Karpas-422 (cell line): ENCODE measurements around the gene GOLGA8N. TPM values are rescaled to one million over a fixed set of nuclear protein-coding genes. Genes with fewer than 3 reads are reported as not detected.
"Not testable (repeated sequence)": the region's sequence is repeated elsewhere in the genome, so short reads cannot be mapped to it uniquely, and the experiment has no call there.

ENCODE experiments used
- DNase-seq: peaks from one replicate; pipeline ENCODE4 v3.0.0-alpha.2; 2015
- H2AFZ ChIP-seq: fragments of 200-600 bp; sonication (generic); 2 replicates; pipeline ENCODE4 v1.6.1; 2014; ENCODE audit warnings: antibody characterized with exemption, low read length, mixed read lengths
- H3K27ac ChIP-seq: fragments of 200-600 bp; sonication (generic); 2 replicates; pipeline ENCODE4 v1.5.1; 2014; ENCODE audit warnings: mild to moderate bottlenecking, low read length, moderate library complexity
- H3K27me3 ChIP-seq: fragments of 200-600 bp; sonication (generic); 2 replicates; pipeline ENCODE4 v1.6.1; 2014; ENCODE audit warnings: low read length, mixed read lengths
- H3K36me3 ChIP-seq: fragments of 200-600 bp; sonication (generic); 2 replicates; pipeline ENCODE4 v1.6.1; 2014; ENCODE audit warnings: low read length, mixed read lengths; ENCODE audit not compliant: insufficient read depth
- H3K4me1 ChIP-seq: fragments of 200-600 bp; sonication (generic); 2 replicates; pipeline ENCODE4 v1.6.1; 2014; ENCODE audit warnings: mild to moderate bottlenecking, low read length, mixed read lengths
- H3K4me2 ChIP-seq: fragments of 200-600 bp; sonication (generic); 2 replicates; pipeline ENCODE4 v1.6.1; 2014; ENCODE audit warnings: low read length, low read depth, mild to moderate bottlenecking; ENCODE audit not compliant: poor library complexity, severe bottlenecking
- H3K4me3 ChIP-seq: fragments of 200-600 bp; sonication (generic); 2 replicates; pipeline ENCODE4 v1.5.1; 2014; ENCODE audit warnings: mild to moderate bottlenecking, antibody characterized with exemption, low read length, mixed read lengths
- H3K79me2 ChIP-seq: fragments of 200-600 bp; sonication (generic); 2 replicates; pipeline ENCODE4 v1.6.1; 2014; ENCODE audit warnings: mild to moderate bottlenecking, low read length, mixed read lengths
- H3K9ac ChIP-seq: fragments of 200-600 bp; sonication (generic); 2 replicates; pipeline ENCODE4 v1.6.0; 2014; ENCODE audit warnings: low read length
- H3K9me2 ChIP-seq: fragments of 200-600 bp; sonication (generic), shearing (Covaris generic); replicated peaks from 2 replicates; pipeline ENCODE4 v1.6.0; 2014; ENCODE audit warnings: mild to moderate bottlenecking, low read length, moderate library complexity; ENCODE audit not compliant: insufficient read depth
- H3K9me3 ChIP-seq: fragments of 300-700, 200-600 bp; sonication (generic); 2 replicates; pipeline ENCODE4 v1.6.1; 2014; ENCODE audit warnings: low read length, mixed read lengths
- H4K20me1 ChIP-seq: fragments of 200-600 bp; sonication (generic); 2 replicates; pipeline ENCODE4 v1.6.1; 2014; ENCODE audit warnings: mild to moderate bottlenecking, antibody characterized with exemption, low read length, low read depth; ENCODE audit not compliant: insufficient read depth
- total RNA-seq: library from RNA; depleted of rRNA; stranded (reverse); fragments of >200 nt; shearing (Covaris generic); gene quantifications from 2 replicates; pipeline ENCODE4 v1.2.3, GENCODE V29; 2014; ENCODE audit warnings: low replicate concordance; rRNA removed

The GOLGA8N gene
- 0.07 and 1.5 TPM in 2 replicates for total RNA-seq

- not testable (repeated sequence) for H3K9ac ChIP-seq, H3K9me2 ChIP-seq, H3K27ac ChIP-seq, H3K36me3 ChIP-seq, H3K4me1 ChIP-seq, H3K4me2 ChIP-seq, H3K9me3 ChIP-seq, H3K4me3 ChIP-seq, H3K79me2 ChIP-seq, DNase-seq, H3K27me3 ChIP-seq, H4K20me1 ChIP-seq, H2AFZ ChIP-seq
These were observed at the start of gene GOLGA8N for GRCh38 chr15:32593151-32593550. Gene GOLGA8N, plus strand, starts transcription at chr15:32593456.

DNA sequence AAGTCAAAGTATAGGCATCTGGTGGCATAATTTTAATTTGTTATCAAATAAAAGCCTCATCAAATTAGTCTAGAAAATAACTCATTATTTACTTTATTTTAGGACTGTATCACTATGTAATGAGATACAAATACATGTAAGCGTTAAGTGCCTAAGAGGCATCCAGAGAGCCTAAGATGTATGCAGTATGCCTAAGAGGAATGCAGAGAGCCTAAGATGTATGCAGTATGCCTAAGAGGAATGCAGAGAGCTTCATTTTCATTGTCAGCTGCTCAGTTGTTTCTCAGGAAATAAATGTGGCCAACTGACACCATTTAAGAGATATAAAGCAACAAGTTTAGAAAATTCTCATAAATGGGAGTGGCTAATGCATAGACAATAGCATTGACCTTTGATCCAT is 49.8 kb upstream of the GOLGA8N start:
- DNase-seq, H3K79me2 ChIP-seq, H3K4me3 ChIP-seq, H2AFZ ChIP-seq, H3K27ac ChIP-seq, H3K27me3 ChIP-seq, H3K9ac ChIP-seq, H3K36me3 ChIP-seq, H4K20me1 ChIP-seq, H3K4me1 ChIP-seq, H3K9me2 ChIP-seq, H3K9me3 ChIP-seq, H3K4me2 ChIP-seq: not testable (repeated sequence)

- not testable (repeated sequence) for H3K4me3 ChIP-seq, H3K27ac ChIP-seq, H3K36me3 ChIP-seq, H4K20me1 ChIP-seq, H3K9me3 ChIP-seq, H3K4me1 ChIP-seq, H2AFZ ChIP-seq, H3K9me2 ChIP-seq, H3K79me2 ChIP-seq, H3K27me3 ChIP-seq, H3K9ac ChIP-seq, H3K4me2 ChIP-seq, DNase-seq
These were observed 48.1 kb upstream of the GOLGA8N start for GRCh38 chr15:32545129-32545528.

DNA sequence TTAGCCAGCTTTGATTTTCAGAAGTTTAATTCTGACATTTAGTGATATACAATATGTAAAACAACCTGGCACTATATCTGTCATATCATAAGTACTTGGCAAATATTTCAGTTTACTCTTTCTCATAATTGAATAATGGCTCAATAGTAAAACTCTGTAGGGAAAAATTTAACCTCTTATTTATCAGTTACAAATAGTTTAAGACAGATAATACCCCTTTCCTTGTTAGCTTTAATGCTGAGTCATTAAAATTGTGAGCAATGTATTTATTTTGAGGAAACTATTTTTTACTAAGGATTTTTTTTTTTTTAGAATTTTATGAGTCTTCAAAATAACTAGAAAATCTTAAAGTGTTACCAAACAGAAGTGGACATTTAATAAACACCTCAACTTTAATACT is 38.7 kb upstream of the GOLGA8N start:
- DNase-seq, H3K4me2 ChIP-seq, H2AFZ ChIP-seq, H3K27ac ChIP-seq, H3K27me3 ChIP-seq, H3K79me2 ChIP-seq, H4K20me1 ChIP-seq, H3K9ac ChIP-seq, H3K4me1 ChIP-seq, H3K9me2 ChIP-seq, H3K36me3 ChIP-seq, H3K4me3 ChIP-seq, H3K9me3 ChIP-seq: not testable (repeated sequence)

- not testable (repeated sequence) for H4K20me1 ChIP-seq, H2AFZ ChIP-seq, H3K4me3 ChIP-seq
These were observed 31.1 kb upstream of the GOLGA8N start for GRCh38 chr15:32562198-32562597.

GRCh38 chr15:32568988-32569387 is 24.3 kb upstream of the GOLGA8N start:
- not testable (repeated sequence) for DNase-seq, H3K9ac ChIP-seq, H3K79me2 ChIP-seq, H2AFZ ChIP-seq, H3K4me1 ChIP-seq, H3K27ac ChIP-seq, H3K36me3 ChIP-seq, H3K4me2 ChIP-seq, H3K27me3 ChIP-seq, H3K9me3 ChIP-seq, H4K20me1 ChIP-seq, H3K4me3 ChIP-seq, H3K9me2 ChIP-seq

More at GRCh38 chr15:32562198-32562597, 31.1 kb upstream of the GOLGA8N start:
- not testable (repeated sequence) for H3K27ac ChIP-seq, H3K36me3 ChIP-seq, DNase-seq, H3K9me2 ChIP-seq, H3K9ac ChIP-seq, H3K4me1 ChIP-seq, H3K27me3 ChIP-seq, H3K4me2 ChIP-seq, H3K79me2 ChIP-seq, H3K9me3 ChIP-seq

DNA sequence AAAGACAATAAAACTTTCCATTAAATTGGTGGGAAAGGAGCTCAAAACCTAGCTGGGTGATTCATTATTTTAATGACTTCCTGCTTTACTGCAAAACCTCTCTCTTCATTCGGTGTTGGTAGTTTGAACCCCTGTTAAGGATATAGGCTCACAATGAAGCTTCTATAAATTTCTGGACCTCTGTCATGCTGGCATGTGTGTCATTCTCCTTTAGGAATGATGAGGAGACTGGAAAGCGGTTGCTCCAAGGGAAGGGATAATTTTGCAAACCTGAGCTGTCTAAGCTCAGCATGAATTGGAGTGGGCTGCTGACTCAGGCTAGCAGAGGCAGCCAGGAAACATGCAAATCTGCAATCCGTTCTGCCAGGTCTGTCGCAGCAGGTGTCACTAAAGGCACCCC is 14.8 kb upstream of the GOLGA8N start:
- not testable (repeated sequence) for H3K4me3 ChIP-seq, H4K20me1 ChIP-seq, H3K4me2 ChIP-seq, H3K36me3 ChIP-seq, H2AFZ ChIP-seq, H3K27me3 ChIP-seq, H3K9ac ChIP-seq, H3K9me3 ChIP-seq, H3K79me2 ChIP-seq, DNase-seq, H3K9me2 ChIP-seq, H3K27ac ChIP-seq, H3K4me1 ChIP-seq

DNA sequence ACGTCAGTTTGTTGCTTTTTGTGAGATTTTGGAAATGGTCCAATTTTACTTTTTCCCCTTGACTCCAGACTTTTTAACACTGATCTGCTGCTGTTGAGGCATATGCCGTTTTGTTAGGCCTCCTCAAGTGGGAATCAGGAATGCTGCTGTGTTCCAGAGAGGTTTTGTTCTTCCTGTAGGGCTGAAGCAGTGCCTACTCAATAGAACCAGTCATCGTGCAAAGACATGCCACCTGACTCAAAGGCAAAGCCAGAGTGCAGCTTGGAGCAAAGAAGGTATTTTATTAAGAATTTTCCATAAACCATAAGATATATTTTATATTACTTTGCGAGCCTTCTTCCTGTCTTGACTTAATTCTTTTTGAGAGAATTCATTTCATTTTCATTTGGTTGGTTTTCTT is 7.4 kb upstream of the GOLGA8N start:
- H3K9me2 ChIP-seq, H3K4me3 ChIP-seq, H3K27ac ChIP-seq, H3K4me2 ChIP-seq, H3K4me1 ChIP-seq, H3K79me2 ChIP-seq, H3K27me3 ChIP-seq, H2AFZ ChIP-seq, DNase-seq, H3K9me3 ChIP-seq, H3K36me3 ChIP-seq, H3K9ac ChIP-seq, H4K20me1 ChIP-seq: not testable (repeated sequence)

DNA sequence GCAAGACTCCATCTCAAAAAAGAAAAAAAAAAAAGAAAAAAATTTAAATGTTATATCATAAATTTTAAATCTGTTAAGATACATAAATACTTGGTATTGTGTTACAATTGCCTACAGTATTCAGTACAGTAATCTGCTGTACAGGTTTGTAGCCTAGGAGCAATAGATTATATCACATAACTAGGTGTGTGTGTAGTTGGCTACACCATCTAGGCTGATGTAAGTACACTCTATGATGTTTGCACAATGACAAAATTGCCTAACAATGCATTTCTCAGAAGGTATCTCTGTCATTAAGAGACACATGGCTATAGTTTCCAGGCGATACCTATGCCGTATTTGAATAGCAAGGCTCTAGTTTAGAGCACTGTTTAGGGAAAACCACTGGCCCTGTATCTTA is 16.3 kb downstream of the GOLGA8N start:
- not testable (repeated sequence) for H3K9me3 ChIP-seq, H4K20me1 ChIP-seq, H2AFZ ChIP-seq, H3K4me3 ChIP-seq, DNase-seq, H3K4me1 ChIP-seq, H3K27ac ChIP-seq, H3K9me2 ChIP-seq, H3K4me2 ChIP-seq, H3K79me2 ChIP-seq, H3K27me3 ChIP-seq, H3K9ac ChIP-seq, H3K36me3 ChIP-seq
